ENCODE results near the gene CXCL9.

CXCL9 gene

DNA sequence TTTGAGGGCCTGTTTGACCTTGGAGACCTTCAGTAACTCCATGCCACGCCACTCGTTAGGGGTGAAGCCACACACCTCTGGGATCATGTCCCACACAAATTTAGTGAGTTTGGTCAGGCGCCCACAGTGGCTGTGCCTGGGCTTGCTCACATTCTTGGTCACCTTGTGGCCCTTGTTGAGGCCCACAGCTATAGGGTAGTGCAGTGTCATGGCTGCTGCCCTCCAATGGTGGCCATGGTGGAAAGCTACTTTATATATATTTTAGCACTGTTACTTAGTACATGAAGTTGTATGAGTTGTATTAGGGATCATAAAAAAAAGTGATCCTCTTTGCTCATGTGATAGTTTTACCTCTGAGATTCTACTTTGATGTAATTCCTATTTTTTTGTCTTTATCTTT is 29.5 kb upstream of the CXCL9 start:
- no peak overlapping the region for H3K4me3 ChIP-seq (ENCODE audit: low read depth, low read length)
- no peak for DNase-seq (ENCODE audit: low read depth)
- TF ChIP-seq, protein P1, sequence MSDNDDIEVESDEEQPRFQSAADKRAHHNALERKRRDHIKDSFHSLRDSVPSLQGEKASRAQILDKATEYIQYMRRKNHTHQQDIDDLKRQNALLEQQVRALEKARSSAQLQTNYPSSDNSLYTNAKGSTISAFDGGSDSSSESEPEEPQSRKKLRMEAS (IDR thresholded peaks at IDR 0.05; ENCODE audit: low read depth, low read length) = no peak
- TF ChIP-seq, protein P2, sequence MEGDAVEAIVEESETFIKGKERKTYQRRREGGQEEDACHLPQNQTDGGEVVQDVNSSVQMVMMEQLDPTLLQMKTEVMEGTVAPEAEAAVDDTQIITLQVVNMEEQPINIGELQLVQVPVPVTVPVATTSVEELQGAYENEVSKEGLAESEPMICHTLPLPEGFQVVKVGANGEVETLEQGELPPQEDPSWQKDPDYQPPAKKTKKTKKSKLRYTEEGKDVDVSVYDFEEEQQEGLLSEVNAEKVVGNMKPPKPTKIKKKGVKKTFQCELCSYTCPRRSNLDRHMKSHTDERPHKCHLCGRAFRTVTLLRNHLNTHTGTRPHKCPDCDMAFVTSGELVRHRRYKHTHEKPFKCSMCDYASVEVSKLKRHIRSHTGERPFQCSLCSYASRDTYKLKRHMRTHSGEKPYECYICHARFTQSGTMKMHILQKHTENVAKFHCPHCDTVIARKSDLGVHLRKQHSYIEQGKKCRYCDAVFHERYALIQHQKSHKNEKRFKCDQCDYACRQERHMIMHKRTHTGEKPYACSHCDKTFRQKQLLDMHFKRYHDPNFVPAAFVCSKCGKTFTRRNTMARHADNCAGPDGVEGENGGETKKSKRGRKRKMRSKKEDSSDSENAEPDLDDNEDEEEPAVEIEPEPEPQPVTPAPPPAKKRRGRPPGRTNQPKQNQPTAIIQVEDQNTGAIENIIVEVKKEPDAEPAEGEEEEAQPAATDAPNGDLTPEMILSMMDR (IDR thresholded peaks at IDR 0.05; ENCODE audit: low read depth, low read length) = no peak
- TF ChIP-seq POLR2A (IDR thresholded peaks at IDR 0.05; ENCODE audit: extremely low read depth, insufficient read length) = no peak
- TF ChIP-seq MYC (IDR thresholded peaks at IDR 0.05; ENCODE audit: low read depth, low read length) = no peak

DNA sequence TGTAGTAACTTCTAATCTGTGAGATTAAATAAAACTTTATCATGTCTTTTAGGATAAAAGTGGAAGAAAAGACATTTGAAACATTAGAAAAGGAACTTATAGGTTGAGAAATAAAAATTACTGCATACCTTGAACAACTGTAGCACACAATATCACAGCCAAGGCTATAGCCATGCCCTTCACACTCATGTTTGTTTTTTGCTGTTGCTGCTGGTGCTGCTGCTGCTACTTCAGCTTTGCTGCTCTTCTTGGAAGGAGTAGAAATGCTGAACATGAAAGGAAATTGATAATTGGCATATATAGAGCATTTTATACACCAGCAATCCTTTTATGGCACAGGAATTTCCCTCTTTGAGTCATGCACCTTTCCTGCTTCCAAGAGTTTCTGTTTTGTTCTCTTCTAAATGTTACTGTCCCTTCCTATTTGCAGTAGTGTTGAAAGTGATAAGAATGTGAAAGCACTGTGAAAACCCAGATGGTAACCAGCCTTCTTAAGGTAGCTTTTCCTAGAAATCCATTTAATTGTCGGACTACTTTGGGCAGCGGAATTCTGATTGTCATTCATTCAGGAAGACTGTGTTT is 28.6 kb upstream of the CXCL9 start, which contains the start of gene CXCL11:
TSS of gene CXCL11 (minus strand) at position 272 of the 582 bp plus-strand sequence. CDS start at position 189, 83 bp downstream.
- H3K4me3 ChIP-seq (ENCODE audit: low read depth, low read length) = no peak within 1 kb of the TSS
- TF ChIP-seq, protein P1 (IDR thresholded peaks at IDR 0.05; ENCODE audit: low read depth, low read length) = no peak
- no peak for TF ChIP-seq POLR2A (IDR thresholded peaks at IDR 0.05; ENCODE audit: extremely low read depth, insufficient read length)
- TF ChIP-seq, protein P2 (IDR thresholded peaks at IDR 0.05; ENCODE audit: low read depth, low read length) = no peak
- TF ChIP-seq MYC (IDR thresholded peaks at IDR 0.05; ENCODE audit: low read depth, low read length) = no peak
- DNase-seq (ENCODE audit: low read depth) = no peak

DNA sequence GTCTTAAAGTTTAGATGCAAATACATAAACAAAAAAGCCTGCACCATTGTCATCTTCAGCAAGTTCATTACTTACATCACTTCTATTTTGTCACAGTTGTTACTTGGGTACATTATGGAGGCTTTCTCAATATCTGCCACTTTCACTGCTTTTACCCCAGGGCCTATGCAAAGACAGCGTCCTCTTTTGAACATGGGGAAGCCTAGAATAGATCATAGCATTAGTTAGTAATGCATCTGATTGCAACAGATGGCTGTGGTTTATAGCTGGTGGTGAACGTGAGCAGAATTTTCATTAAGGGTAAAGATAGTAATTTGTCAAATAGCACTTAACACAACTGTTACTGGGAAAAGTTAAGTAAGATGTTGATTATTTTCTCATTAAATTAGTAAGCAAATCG is 27.8 kb upstream of the CXCL9 start:
- H3K4me3 ChIP-seq (ENCODE audit: low read depth, low read length) = no peak overlapping the region
- TF ChIP-seq MYC (IDR thresholded peaks at IDR 0.05; ENCODE audit: low read depth, low read length) (no peak), POLR2A (IDR thresholded peaks at IDR 0.05; ENCODE audit: extremely low read depth, insufficient read length) (no peak)
- TF ChIP-seq, protein P2 (IDR thresholded peaks at IDR 0.05; ENCODE audit: low read depth, low read length) = no peak
- TF ChIP-seq, protein P1 (IDR thresholded peaks at IDR 0.05; ENCODE audit: low read depth, low read length) = no peak
- peak; percentile 83 for DNase-seq (ENCODE audit: low read depth)

DNA sequence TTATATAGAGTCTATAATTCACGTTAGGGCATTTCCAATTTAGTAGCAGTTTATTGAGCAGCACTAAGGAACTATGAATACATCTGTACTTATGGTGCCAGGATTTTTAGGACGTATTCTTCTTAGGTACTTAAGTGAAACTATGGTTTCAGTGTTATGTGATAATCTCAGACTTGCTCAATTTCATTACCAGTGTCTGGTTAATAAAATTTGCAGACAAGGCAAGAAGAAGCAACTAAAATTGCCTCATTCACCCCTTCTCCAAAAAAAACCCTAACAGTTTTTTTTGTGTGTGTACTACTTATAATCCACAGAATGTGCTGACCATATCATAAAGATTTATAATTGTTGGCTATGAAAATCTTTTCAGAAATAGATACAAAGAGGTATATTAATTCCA is 22.0 kb upstream of the CXCL9 start:
- TF ChIP-seq, protein P2 (IDR thresholded peaks at IDR 0.05; ENCODE audit: low read depth, low read length) = no peak
- TF ChIP-seq MYC (IDR thresholded peaks at IDR 0.05; ENCODE audit: low read depth, low read length) (no peak), POLR2A (IDR thresholded peaks at IDR 0.05; ENCODE audit: extremely low read depth, insufficient read length) (no peak)
- DNase-seq (ENCODE audit: low read depth) = no peak
- no peak overlapping the region for H3K4me3 ChIP-seq (ENCODE audit: low read depth, low read length)

DNA sequence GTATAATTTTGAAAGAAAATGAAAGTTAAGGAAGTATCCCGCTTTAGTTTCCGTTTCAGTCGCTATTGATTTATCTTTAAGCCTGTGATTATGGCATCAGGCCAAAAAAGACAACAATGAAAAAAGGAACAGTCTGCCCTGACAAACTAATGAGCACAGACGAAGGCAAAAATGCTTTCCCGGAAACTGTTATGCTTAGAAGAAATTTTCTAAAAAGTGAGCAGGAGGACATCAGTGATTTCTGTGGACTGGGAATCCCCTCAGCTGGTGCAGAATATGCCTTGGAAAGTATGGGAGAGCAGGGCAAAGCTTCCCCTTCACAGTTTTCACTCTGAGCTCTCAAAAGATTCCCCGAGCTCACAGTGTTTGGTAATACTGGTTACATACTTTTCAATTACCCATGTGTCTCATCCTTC is 21.0 kb upstream of the CXCL9 start:
- no peak overlapping the region for H3K4me3 ChIP-seq (ENCODE audit: low read depth, low read length)
- TF ChIP-seq, protein P2 (IDR thresholded peaks at IDR 0.05; ENCODE audit: low read depth, low read length) = no peak
- TF ChIP-seq, protein P1 (IDR thresholded peaks at IDR 0.05; ENCODE audit: low read depth, low read length) = no peak
- TF ChIP-seq MYC (IDR thresholded peaks at IDR 0.05; ENCODE audit: low read depth, low read length) = no peak
- TF ChIP-seq POLR2A (IDR thresholded peaks at IDR 0.05; ENCODE audit: extremely low read depth, insufficient read length) = no peak
- DNase-seq (ENCODE audit: low read depth) = no peak
